WTC11 (cell line): ENCODE results near the gene PRUNE2. TPM values are rescaled to one million over a fixed set of nuclear protein-coding genes. Genes with fewer than 3 reads are reported as not detected.

Source experiments
- ATAC-seq: fragments of 200-7000 bp; cut with Tn5 transposase; 2 replicates; pipeline ENCODE4 v1.10.0; 2021; ENCODE audit warnings: mild to moderate bottlenecking, moderate library complexity
- CTCF ChIA-PET: fragments of 300-600 bp; sonication (Branson Sonifier 250); formaldehyde crosslinking; loops from one replicate; lab custom pipeline; 2021; ENCODE audit warnings: antibody characterized with exemption; lab: Charles Lee
- POLR2A ChIA-PET: fragments of 350-600 bp; sonication (Branson Sonifier 250); formaldehyde crosslinking; loops from one replicate; lab custom pipeline; 2021; ENCODE audit warnings: antibody characterized with exemption; lab: Charles Lee
- DNase-seq: peaks from one replicate; pipeline ENCODE4 v3.0.0; 2021; ENCODE audit warnings: low spot score
- H3K27ac Mint-ChIP-seq: 2 replicates; pipeline ENCODE4 v1.8.0; 2021; ENCODE audit warnings: mixed read lengths
- H3K27me3 Mint-ChIP-seq: 2 replicates; pipeline ENCODE4 v1.8.0; 2021; ENCODE audit warnings: low read depth, mild to moderate bottlenecking, moderate library complexity, mixed read lengths
- H3K36me3 Mint-ChIP-seq: 2 replicates; pipeline ENCODE4 v1.8.0; 2021; ENCODE audit warnings: mixed read lengths
- H3K4me1 Mint-ChIP-seq: 2 replicates; pipeline ENCODE4 v1.8.0; 2022; ENCODE audit warnings: mixed read lengths
- H3K4me3 Mint-ChIP-seq: 2 replicates; pipeline ENCODE4 v1.8.0; 2021; ENCODE audit warnings: mild to moderate bottlenecking, moderate library complexity, mixed read lengths
- H3K9me3 Mint-ChIP-seq: 2 replicates; pipeline ENCODE4 v1.8.0; 2021; ENCODE audit warnings: mixed read lengths
- ATF1 ChIP-seq: sonication (generic); formaldehyde crosslinking; IDR thresholded peaks from 2 replicates; pipeline ENCODE4 v1.8.1; 2023; ENCODE audit warnings: mild to moderate bottlenecking, moderate library complexity, missing genetic modification reagents
- EMX1 ChIP-seq: fragments of 250-450 bp; sonication (Bioruptor Pico); IDR thresholded peaks from 2 replicates; pipeline ENCODE4 v1.8.0; 2021; ENCODE audit warnings: mild to moderate bottlenecking
- ETV6 ChIP-seq: sonication (generic); formaldehyde crosslinking; IDR thresholded peaks from 2 replicates; pipeline ENCODE4 v1.8.1; 2022; ENCODE audit warnings: mild to moderate bottlenecking, missing genetic modification reagents
- HMGA2 ChIP-seq: fragments of 250-450 bp; sonication (Bioruptor Pico); IDR thresholded peaks from 2 replicates; pipeline ENCODE4 v1.4.0; 2021; ENCODE audit warnings: mild to moderate bottlenecking, moderate library complexity
- NFE2L1 ChIP-seq: sonication (generic); formaldehyde crosslinking; IDR thresholded peaks from 2 replicates; pipeline ENCODE4 v1.8.1; 2023; ENCODE audit warnings: missing genetic modification reagents
- NR1H2 ChIP-seq: sonication (generic); formaldehyde crosslinking; IDR thresholded peaks from 2 replicates; pipeline ENCODE4 v1.9.0; 2021; ENCODE audit warnings: mild to moderate bottlenecking, moderate library complexity, missing genetic modification reagents
- NR2C2 ChIP-seq: sonication (generic); formaldehyde crosslinking; IDR thresholded peaks from 2 replicates; pipeline ENCODE4 v1.8.0; 2022; ENCODE audit warnings: mild to moderate bottlenecking, missing genetic modification reagents
- SP1 ChIP-seq: sonication (generic); formaldehyde crosslinking; conservative IDR thresholded peaks from 2 replicates; pipeline ENCODE4 v1.8.1; 2022; ENCODE audit warnings: missing genetic modification reagents
- TEAD1 ChIP-seq: sonication (generic); formaldehyde crosslinking; IDR thresholded peaks from 2 replicates; pipeline ENCODE4 v1.8.0; 2022; ENCODE audit warnings: mild to moderate bottlenecking, missing genetic modification reagents
- ZNF423 ChIP-seq: fragments of 250-450 bp; sonication (Bioruptor Pico); IDR thresholded peaks from 2 replicates; pipeline ENCODE4 v2.1.2; 2022; ENCODE audit warnings: mild to moderate bottlenecking, moderate library complexity
- total RNA-seq: library from RNA; stranded (reverse); gene quantifications from 3 replicates; pipeline ENCODE4 v1.2.3, GENCODE V29; 2021
- TF ChIP-seq, protein P1 (sequence below): sonication (generic); formaldehyde crosslinking; IDR thresholded peaks from 2 replicates; pipeline ENCODE4 v1.8.1; 2022; ENCODE audit warnings: missing genetic modification reagents, borderline replicate concordance
- TF ChIP-seq, protein P2 (sequence below): sonication (generic); formaldehyde crosslinking; IDR thresholded peaks from 2 replicates; pipeline ENCODE4 v1.8.0; 2023; ENCODE audit warnings: missing genetic modification reagents
- TF ChIP-seq, protein P3 (sequence below): sonication (generic); formaldehyde crosslinking; IDR thresholded peaks from 2 replicates; pipeline ENCODE4 v1.8.0; 2022; ENCODE audit warnings: mild to moderate bottlenecking, missing genetic modification reagents
- TF ChIP-seq, protein P4 (sequence below): sonication (generic); formaldehyde crosslinking; IDR thresholded peaks from 2 replicates; pipeline ENCODE4 v1.8.1; 2022; ENCODE audit warnings: low read depth, missing genetic modification reagents, borderline replicate concordance
- TF ChIP-seq, protein P5 (sequence below): sonication (generic); formaldehyde crosslinking; conservative IDR thresholded peaks from 2 replicates; pipeline ENCODE4 v1.8.1; 2022; ENCODE audit warnings: mild to moderate bottlenecking, missing genetic modification reagents
- TF ChIP-seq, protein P6 (sequence below): sonication (generic); formaldehyde crosslinking; IDR thresholded peaks from 2 replicates; pipeline ENCODE4 v1.8.1; 2023; ENCODE audit warnings: mild to moderate bottlenecking, missing genetic modification reagents, moderate library complexity
- TF ChIP-seq, protein P7 (sequence below): fragments of 250-450 bp; sonication (Bioruptor Pico); IDR thresholded peaks from 2 replicates; pipeline ENCODE4 v1.9.0; 2021; ENCODE audit warnings: mild to moderate bottlenecking, borderline replicate concordance
- TF ChIP-seq, protein P8 (sequence below): sonication (generic); formaldehyde crosslinking; IDR thresholded peaks from 2 replicates; pipeline ENCODE4 v1.8.0; 2022; ENCODE audit warnings: mild to moderate bottlenecking, missing genetic modification reagents

Gene PRUNE2
- total RNA-seq, 1 experiment from 2014 or later = 13.1 TPM

DNA sequence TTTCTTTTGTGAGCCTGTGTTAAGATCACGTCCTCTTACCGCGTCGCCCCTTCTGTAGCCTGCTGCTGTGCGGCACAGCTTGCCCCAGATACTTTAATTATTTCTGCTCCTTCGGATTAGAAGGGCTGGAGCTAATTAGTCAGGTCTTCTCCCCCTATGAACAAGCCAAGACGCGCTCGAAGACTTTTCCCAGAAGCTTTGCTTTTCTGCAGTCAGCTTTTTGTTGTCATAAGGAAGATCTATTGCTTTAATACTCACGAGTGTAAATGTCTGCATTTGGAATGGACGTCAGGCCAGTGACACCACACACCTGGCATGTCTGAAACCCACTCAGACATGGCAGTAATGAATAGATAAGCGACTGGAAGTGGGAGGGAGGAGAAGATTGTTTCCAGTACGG, 37.0 kb downstream of the PRUNE2 start:
- DNase-seq = no peak

DNA sequence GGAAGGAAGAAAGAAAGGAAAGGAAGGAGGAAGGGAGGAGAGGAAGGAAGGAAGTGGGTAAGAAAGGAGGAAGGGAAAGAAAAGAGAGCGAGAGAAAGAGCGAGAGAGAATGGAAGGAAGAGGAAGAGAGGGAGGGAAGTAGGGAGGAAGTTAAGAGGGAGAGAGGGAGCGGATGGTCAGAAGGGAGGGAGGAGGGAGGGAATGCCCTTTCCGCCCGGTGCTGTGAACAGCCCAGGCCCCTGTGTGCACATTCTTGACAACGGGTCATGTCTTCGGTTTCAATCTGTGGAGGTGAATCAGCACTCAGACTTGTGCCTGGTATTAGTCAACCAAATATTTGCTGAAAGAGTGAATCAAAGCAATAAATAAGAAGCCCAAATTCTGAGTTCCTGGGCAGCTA, 39.2 kb downstream of the PRUNE2 start:
- CTCF ChIA-PET = no interaction called here
- Mint-ChIP-seq H3K27ac (no peak overlapping the region), H3K4me3 (no peak overlapping the region), H3K9me3 (no peaks in the 10 kb centered on the region)
- POLR2A ChIA-PET = no interaction called here
- DNase-seq = no peak
- TF ChIP-seq ETV6 (CRISPR knock-in tag) (peak; percentile 94), EMX1 (no peak)
- TF ChIP-seq, protein P1, sequence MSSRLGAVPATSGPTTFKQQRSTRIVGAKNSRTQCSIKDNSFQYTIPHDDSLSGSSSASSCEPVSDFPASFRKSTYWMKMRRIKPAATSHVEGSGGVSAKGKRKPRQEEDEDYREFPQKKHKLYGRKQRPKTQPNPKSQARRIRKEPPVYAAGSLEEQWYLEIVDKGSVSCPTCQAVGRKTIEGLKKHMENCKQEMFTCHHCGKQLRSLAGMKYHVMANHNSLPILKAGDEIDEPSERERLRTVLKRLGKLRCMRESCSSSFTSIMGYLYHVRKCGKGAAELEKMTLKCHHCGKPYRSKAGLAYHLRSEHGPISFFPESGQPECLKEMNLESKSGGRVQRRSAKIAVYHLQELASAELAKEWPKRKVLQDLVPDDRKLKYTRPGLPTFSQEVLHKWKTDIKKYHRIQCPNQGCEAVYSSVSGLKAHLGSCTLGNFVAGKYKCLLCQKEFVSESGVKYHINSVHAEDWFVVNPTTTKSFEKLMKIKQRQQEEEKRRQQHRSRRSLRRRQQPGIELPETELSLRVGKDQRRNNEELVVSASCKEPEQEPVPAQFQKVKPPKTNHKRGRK = 0 out of 2 replicates have a peak, but pooled peaks have one; percentile 31
- TF ChIP-seq, protein P2, sequence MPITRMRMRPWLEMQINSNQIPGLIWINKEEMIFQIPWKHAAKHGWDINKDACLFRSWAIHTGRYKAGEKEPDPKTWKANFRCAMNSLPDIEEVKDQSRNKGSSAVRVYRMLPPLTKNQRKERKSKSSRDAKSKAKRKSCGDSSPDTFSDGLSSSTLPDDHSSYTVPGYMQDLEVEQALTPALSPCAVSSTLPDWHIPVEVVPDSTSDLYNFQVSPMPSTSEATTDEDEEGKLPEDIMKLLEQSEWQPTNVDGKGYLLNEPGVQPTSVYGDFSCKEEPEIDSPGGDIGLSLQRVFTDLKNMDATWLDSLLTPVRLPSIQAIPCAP (CRISPR knock-in tag) = no peak
- TF ChIP-seq, all 79 proteins: peak for 2
- ATAC-seq = peak; percentile 83
- H3K36me3 Mint-ChIP-seq = no peaks in the 10 kb centered on the region
- peaks cover 34% of the 10 kb centered on the region for H3K4me1 Mint-ChIP-seq
- no peaks in the 10 kb centered on the region for H3K27me3 Mint-ChIP-seq

More for the DNA sequence above, 37.0 kb downstream of the PRUNE2 start:
- no peaks in the 10 kb centered on the region for H3K27me3 Mint-ChIP-seq
- H3K4me3 Mint-ChIP-seq = no peak overlapping the region
- H3K36me3 Mint-ChIP-seq = no peaks in the 10 kb centered on the region
- H3K27ac Mint-ChIP-seq = no peak overlapping the region
- no peak for ATAC-seq
- H3K9me3 Mint-ChIP-seq = no peaks in the 10 kb centered on the region
- POLR2A ChIA-PET = no interaction called here
- CTCF ChIA-PET = no interaction called here
- TF ChIP-seq NFE2L1 (CRISPR knock-in tag) = no peak
- TF ChIP-seq ZNF423 = no peak
- TF ChIP-seq, protein P3, sequence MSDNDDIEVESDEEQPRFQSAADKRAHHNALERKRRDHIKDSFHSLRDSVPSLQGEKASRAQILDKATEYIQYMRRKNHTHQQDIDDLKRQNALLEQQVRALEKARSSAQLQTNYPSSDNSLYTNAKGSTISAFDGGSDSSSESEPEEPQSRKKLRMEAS (CRISPR knock-in tag) = no peak
- TF ChIP-seq, protein P4, sequence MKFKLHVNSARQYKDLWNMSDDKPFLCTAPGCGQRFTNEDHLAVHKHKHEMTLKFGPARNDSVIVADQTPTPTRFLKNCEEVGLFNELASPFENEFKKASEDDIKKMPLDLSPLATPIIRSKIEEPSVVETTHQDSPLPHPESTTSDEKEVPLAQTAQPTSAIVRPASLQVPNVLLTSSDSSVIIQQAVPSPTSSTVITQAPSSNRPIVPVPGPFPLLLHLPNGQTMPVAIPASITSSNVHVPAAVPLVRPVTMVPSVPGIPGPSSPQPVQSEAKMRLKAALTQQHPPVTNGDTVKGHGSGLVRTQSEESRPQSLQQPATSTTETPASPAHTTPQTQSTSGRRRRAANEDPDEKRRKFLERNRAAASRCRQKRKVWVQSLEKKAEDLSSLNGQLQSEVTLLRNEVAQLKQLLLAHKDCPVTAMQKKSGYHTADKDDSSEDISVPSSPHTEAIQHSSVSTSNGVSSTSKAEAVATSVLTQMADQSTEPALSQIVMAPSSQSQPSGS (CRISPR knock-in tag) = no peak
- TF ChIP-seq TEAD1 (CRISPR knock-in tag) = no peak
- TF ChIP-seq NR2C2 (CRISPR knock-in tag) = no peak
- TF ChIP-seq, protein P5, sequence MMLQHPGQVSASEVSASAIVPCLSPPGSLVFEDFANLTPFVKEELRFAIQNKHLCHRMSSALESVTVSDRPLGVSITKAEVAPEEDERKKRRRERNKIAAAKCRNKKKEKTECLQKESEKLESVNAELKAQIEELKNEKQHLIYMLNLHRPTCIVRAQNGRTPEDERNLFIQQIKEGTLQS (CRISPR knock-in tag) = no peak
- peaks cover 47% of the 10 kb centered on the region for H3K4me1 Mint-ChIP-seq

DNA sequence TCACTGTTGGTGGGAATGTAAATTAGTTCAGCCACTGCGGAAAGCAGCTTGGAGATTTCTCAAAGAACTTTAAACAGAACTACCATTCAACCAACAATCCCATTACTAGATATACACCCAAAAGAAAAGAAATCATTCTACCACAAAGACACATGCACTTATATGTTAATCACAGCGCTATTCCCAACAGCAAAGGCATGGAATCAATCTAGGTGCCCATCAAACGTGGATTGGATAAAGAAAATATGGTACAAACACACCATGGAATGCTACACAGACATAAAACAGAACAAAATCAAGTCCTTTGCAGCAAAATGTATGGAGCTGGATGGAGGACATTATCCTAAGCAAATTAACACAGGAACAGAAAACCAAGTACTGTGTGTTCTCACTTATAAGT, 42.1 kb downstream of the PRUNE2 start:
- ATAC-seq (no peak), DNase-seq (no peak)
- CTCF ChIA-PET = interaction anchor here (0.8 kb wide), 1 partner anchor 133 kb away, joined by 3 read pairs; no protein-coding TSS in a partner anchor
- Mint-ChIP-seq H3K36me3 (no peaks in the 10 kb centered on the region), H3K9me3 (no peaks in the 10 kb centered on the region), H3K27ac (no peak overlapping the region), H3K27me3 (no peaks in the 10 kb centered on the region), H3K4me1 (peaks cover 35% of the 10 kb centered on the region), H3K4me3 (no peak overlapping the region)
- POLR2A ChIA-PET = no interaction called here
- TF ChIP-seq, protein P4 (CRISPR knock-in tag) = no peak
- TF ChIP-seq NFE2L1 (CRISPR knock-in tag) = no peak
- TF ChIP-seq SP1 = no peak
- TF ChIP-seq, protein P6, sequence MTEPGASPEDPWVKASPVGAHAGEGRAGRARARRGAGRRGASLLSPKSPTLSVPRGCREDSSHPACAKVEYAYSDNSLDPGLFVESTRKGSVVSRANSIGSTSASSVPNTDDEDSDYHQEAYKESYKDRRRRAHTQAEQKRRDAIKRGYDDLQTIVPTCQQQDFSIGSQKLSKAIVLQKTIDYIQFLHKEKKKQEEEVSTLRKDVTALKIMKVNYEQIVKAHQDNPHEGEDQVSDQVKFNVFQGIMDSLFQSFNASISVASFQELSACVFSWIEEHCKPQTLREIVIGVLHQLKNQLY (CRISPR knock-in tag) = no peak
- no peak for TF ChIP-seq ATF1 (CRISPR knock-in tag)
- TF ChIP-seq, protein P7, sequence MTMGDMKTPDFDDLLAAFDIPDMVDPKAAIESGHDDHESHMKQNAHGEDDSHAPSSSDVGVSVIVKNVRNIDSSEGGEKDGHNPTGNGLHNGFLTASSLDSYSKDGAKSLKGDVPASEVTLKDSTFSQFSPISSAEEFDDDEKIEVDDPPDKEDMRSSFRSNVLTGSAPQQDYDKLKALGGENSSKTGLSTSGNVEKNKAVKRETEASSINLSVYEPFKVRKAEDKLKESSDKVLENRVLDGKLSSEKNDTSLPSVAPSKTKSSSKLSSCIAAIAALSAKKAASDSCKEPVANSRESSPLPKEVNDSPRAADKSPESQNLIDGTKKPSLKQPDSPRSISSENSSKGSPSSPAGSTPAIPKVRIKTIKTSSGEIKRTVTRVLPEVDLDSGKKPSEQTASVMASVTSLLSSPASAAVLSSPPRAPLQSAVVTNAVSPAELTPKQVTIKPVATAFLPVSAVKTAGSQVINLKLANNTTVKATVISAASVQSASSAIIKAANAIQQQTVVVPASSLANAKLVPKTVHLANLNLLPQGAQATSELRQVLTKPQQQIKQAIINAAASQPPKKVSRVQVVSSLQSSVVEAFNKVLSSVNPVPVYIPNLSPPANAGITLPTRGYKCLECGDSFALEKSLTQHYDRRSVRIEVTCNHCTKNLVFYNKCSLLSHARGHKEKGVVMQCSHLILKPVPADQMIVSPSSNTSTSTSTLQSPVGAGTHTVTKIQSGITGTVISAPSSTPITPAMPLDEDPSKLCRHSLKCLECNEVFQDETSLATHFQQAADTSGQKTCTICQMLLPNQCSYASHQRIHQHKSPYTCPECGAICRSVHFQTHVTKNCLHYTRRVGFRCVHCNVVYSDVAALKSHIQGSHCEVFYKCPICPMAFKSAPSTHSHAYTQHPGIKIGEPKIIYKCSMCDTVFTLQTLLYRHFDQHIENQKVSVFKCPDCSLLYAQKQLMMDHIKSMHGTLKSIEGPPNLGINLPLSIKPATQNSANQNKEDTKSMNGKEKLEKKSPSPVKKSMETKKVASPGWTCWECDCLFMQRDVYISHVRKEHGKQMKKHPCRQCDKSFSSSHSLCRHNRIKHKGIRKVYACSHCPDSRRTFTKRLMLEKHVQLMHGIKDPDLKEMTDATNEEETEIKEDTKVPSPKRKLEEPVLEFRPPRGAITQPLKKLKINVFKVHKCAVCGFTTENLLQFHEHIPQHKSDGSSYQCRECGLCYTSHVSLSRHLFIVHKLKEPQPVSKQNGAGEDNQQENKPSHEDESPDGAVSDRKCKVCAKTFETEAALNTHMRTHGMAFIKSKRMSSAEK (CRISPR knock-in tag) = no peak
- TF ChIP-seq HMGA2 = no peak
- no peak for TF ChIP-seq NR1H2
- TF ChIP-seq, protein P8, sequence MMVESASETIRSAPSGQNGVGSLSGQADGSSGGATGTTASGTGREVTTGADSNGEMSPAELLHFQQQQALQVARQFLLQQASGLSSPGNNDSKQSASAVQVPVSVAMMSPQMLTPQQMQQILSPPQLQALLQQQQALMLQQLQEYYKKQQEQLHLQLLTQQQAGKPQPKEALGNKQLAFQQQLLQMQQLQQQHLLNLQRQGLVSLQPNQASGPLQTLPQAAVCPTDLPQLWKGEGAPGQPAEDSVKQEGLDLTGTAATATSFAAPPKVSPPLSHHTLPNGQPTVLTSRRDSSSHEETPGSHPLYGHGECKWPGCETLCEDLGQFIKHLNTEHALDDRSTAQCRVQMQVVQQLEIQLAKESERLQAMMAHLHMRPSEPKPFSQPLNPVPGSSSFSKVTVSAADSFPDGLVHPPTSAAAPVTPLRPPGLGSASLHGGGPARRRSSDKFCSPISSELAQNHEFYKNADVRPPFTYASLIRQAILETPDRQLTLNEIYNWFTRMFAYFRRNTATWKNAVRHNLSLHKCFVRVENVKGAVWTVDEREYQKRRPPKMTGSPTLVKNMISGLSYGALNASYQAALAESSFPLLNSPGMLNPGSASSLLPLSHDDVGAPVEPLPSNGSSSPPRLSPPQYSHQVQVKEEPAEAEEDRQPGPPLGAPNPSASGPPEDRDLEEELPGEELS (CRISPR knock-in tag) = no peak
